Endodermal cell (in vitro differentiated cells): ENCODE measurements around the gene ATXN1. TPM values are rescaled to one million over a fixed set of nuclear protein-coding genes. Genes with fewer than 3 reads are reported as not detected.

Source experiments
- DNase-seq: peaks from one replicate; pipeline ENCODE4 v3.0.0-alpha.2; 2017
- H3K27ac ChIP-seq: 2 replicates; pipeline ENCODE4 v1.5.1; 2013; ENCODE audit warnings: mild to moderate bottlenecking, low read depth, low read length, moderate library complexity
- H3K27me3 ChIP-seq: 2 replicates; pipeline ENCODE4 v1.6.1; 2013; ENCODE audit warnings: mild to moderate bottlenecking, low read length, moderate library complexity; ENCODE audit not compliant: insufficient read depth, control insufficient read depth, poor library complexity, severe bottlenecking
- H3K36me3 ChIP-seq: 2 replicates; pipeline ENCODE4 v1.7.0; 2013; ENCODE audit warnings: mild to moderate bottlenecking, low read length, moderate library complexity; ENCODE audit not compliant: control insufficient read depth, insufficient read depth
- H3K4me1 ChIP-seq: one replicate; pipeline ENCODE4 v1.7.0; 2013; ENCODE audit warnings: low read length; ENCODE audit not compliant: control insufficient read depth, insufficient read depth
- H3K4me3 ChIP-seq: 2 replicates; pipeline ENCODE4 v1.5.1; 2013; ENCODE audit warnings: mild to moderate bottlenecking, low read length, moderate library complexity
- H3K9ac ChIP-seq: 2 replicates; pipeline ENCODE4 v1.6.1; 2013; ENCODE audit warnings: mild to moderate bottlenecking, low read length, moderate library complexity; ENCODE audit not compliant: poor library complexity, severe bottlenecking; ENCODE audit errors: extremely low read depth
- H3K9me3 ChIP-seq: 2 replicates; pipeline ENCODE4 v1.6.1; 2013; ENCODE audit warnings: mild to moderate bottlenecking, low read length, moderate library complexity; ENCODE audit not compliant: control insufficient read depth
- H3K27ac Mint-ChIP-seq: 2 replicates; pipeline ENCODE4 v1.8.0; 2020; ENCODE audit warnings: mixed read lengths
- H3K27me3 Mint-ChIP-seq: 2 replicates; pipeline ENCODE4 v1.8.0; 2021; ENCODE audit warnings: mild to moderate bottlenecking, mixed read lengths; ENCODE audit not compliant: insufficient read depth
- H3K36me3 Mint-ChIP-seq: 2 replicates; pipeline ENCODE4 v1.8.0; 2020; ENCODE audit warnings: low read depth, mixed read lengths
- H3K4me1 Mint-ChIP-seq: 2 replicates; pipeline ENCODE4 v1.8.0; 2020; ENCODE audit warnings: mixed read lengths
- H3K4me3 Mint-ChIP-seq: 2 replicates; pipeline ENCODE4 v1.8.0; 2020; ENCODE audit warnings: mild to moderate bottlenecking, moderate library complexity, mixed read lengths
- H3K9me3 Mint-ChIP-seq: 2 replicates; pipeline ENCODE4 v1.8.0; 2020; ENCODE audit warnings: mild to moderate bottlenecking, mixed read lengths
- WGBS, 2 experiments: methylation state at CpG; one replicate each; pipeline versions ENCODE4 v1.1.5 to v1.1.7; 2013; ENCODE audit warnings: missing lambda C conversion rate in 2 of 2, mixed read lengths in 1 of 2; ENCODE audit not compliant: insufficient coverage in 1 of 2, insufficient read length in 1 of 2; 5-methylcytosine and 5-hydroxymethylcytosine counted together
- total RNA-seq, 2 donors: library from RNA; stranded (reverse); fragmentation: NEBNext Ultra II Directional in 1 of 2; extraction: Animal tissue kit (Norgen Biotek cat#: 25700) in 1 of 2; gene quantifications; 2 replicates in 1 of 2; 3 replicates in 1 of 2; pipeline ENCODE4 v1.2.1, GENCODE V29; 2021
- TF ChIP-seq, protein P1 (sequence below): fragments of 200-600 bp; sonication (generic); conservative IDR thresholded peaks from 2 replicates; pipeline ENCODE4 v1.5.0; 2021; ENCODE audit warnings: antibody characterized with exemption, mild to moderate bottlenecking

The ATXN1 gene
- total RNA-seq, 2 donors from 2014 or later, result 10.4 to 15.9 TPM

DNA sequence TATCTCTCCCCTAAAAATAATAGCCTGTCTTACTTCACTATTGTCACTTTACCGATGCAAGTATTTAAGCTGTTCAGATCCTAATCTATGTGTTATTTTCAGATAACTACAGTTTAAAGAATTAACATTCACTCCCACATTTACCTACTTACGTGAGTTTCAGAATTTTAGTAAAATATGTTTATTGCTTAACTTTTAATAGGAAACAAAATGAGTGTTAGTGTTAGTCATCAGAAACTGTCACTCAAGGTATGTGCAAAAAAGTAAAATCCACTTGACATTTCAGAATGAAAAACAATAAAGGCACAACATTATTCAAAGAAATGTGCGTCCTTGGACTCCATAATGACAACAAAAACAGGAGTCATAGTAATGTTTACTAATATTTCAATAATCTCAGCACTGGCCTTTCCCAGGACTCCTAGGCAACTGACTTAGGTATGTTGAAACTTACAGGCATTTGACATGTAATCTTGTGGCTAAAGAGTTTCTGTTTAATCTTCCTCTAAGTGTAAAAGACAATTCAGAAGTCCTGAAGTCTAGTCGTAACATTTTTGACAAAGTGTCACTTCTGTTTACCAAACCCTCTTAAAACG, 4.5 kb downstream of the ATXN1 start:
- Histone ChIP-seq H3K4me1 (peaks cover 6% of the 10 kb centered on the region), H3K9me3 (no peaks in the 10 kb centered on the region), H3K27me3 (peaks cover 9% of the 10 kb centered on the region), H3K9ac (no peak overlapping the region), H3K4me3 (no peak overlapping the region), H3K36me3 (no peaks in the 10 kb centered on the region), H3K27ac (no peak overlapping the region)
- peaks cover 25% of the 10 kb centered on the region for H3K4me1 Mint-ChIP-seq
- H3K36me3 Mint-ChIP-seq, result no peaks in the 10 kb centered on the region
- DNase-seq, result no peak
- H3K27ac Mint-ChIP-seq, result no peak overlapping the region
- no peaks in the 10 kb centered on the region for H3K9me3 Mint-ChIP-seq
- no peak overlapping the region for H3K4me3 Mint-ChIP-seq
- peaks cover 3% of the 10 kb centered on the region for H3K27me3 Mint-ChIP-seq
- WGBS, 2 experiments, result 91 to 100% methylated on average over 2 to 4 of the region's 5 CpGs
- TF ChIP-seq, protein P1, sequence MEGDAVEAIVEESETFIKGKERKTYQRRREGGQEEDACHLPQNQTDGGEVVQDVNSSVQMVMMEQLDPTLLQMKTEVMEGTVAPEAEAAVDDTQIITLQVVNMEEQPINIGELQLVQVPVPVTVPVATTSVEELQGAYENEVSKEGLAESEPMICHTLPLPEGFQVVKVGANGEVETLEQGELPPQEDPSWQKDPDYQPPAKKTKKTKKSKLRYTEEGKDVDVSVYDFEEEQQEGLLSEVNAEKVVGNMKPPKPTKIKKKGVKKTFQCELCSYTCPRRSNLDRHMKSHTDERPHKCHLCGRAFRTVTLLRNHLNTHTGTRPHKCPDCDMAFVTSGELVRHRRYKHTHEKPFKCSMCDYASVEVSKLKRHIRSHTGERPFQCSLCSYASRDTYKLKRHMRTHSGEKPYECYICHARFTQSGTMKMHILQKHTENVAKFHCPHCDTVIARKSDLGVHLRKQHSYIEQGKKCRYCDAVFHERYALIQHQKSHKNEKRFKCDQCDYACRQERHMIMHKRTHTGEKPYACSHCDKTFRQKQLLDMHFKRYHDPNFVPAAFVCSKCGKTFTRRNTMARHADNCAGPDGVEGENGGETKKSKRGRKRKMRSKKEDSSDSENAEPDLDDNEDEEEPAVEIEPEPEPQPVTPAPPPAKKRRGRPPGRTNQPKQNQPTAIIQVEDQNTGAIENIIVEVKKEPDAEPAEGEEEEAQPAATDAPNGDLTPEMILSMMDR, result no peak

DNA sequence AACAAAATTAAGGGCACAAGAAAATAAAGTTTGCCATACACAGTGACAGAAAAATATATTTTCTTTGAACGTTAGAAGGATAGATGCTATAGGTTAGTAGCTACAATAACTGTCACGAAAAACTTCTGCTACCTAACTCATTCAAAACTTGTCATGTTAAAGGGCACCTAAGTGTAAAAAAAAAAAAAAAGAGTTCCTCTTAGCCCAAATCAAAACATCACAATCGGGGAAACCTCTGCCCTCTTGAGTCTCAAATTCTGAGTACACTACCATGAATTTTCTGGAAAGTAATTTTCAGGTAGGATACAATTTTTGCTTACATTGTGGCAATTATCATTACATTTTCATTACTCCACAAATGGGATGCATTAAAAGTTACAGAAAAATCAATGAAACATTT, 5.7 kb downstream of the ATXN1 start:
- H3K9me3 ChIP-seq, result no peaks in the 10 kb centered on the region
- Mint-ChIP-seq H3K4me3 (no peak overlapping the region), H3K27me3 (peaks cover 3% of the 10 kb centered on the region), H3K27ac (no peak overlapping the region), H3K4me1 (peaks cover 25% of the 10 kb centered on the region), H3K9me3 (no peaks in the 10 kb centered on the region), H3K36me3 (no peaks in the 10 kb centered on the region)
- peaks cover 6% of the 10 kb centered on the region for H3K4me1 ChIP-seq
- peaks cover 9% of the 10 kb centered on the region for H3K27me3 ChIP-seq
- TF ChIP-seq, protein P1, result no peak
- no peak overlapping the region for H3K27ac ChIP-seq
- WGBS, 2 experiments, result 98 to 100% methylated on average over 1 to 3 of the region's 3 CpGs
- H3K36me3 ChIP-seq, result no peaks in the 10 kb centered on the region
- DNase-seq, result no peak
- H3K9ac ChIP-seq, result no peak overlapping the region
- H3K4me3 ChIP-seq, result no peak overlapping the region

- H3K4me1 Mint-ChIP-seq, result peaks cover 25% of the 10 kb centered on the region
- peaks cover 6% of the 10 kb centered on the region for H3K4me1 ChIP-seq
- H3K4me3 Mint-ChIP-seq, result no peak overlapping the region
These were observed 6.4 kb downstream of the ATXN1 start for GRCh38 chr6:16754876-16755275.

More at GRCh38 chr6:16754876-16755275, 6.4 kb downstream of the ATXN1 start:
- no peaks in the 10 kb centered on the region for H3K9me3 Mint-ChIP-seq
- no peak for DNase-seq
- Histone ChIP-seq H3K4me3 (no peak overlapping the region), H3K36me3 (no peaks in the 10 kb centered on the region), H3K27me3 (peaks cover 9% of the 10 kb centered on the region), H3K27ac (no peak overlapping the region), H3K9me3 (no peaks in the 10 kb centered on the region), H3K9ac (no peak overlapping the region)
- H3K27ac Mint-ChIP-seq, result no peak overlapping the region
- peaks cover 3% of the 10 kb centered on the region for H3K27me3 Mint-ChIP-seq
- H3K36me3 Mint-ChIP-seq, result no peaks in the 10 kb centered on the region
- TF ChIP-seq, protein P1, result no peak
